DMS 273 treated with DMSO at 0.1 percent for 48 hours (cell line): ENCODE results near the gene PMIS2.

Source experiments
- DNase-seq: peaks from one replicate; lab custom pipeline; 2025; lab: John Stamatoyannopoulos, UW

Gene PMIS2

DNA sequence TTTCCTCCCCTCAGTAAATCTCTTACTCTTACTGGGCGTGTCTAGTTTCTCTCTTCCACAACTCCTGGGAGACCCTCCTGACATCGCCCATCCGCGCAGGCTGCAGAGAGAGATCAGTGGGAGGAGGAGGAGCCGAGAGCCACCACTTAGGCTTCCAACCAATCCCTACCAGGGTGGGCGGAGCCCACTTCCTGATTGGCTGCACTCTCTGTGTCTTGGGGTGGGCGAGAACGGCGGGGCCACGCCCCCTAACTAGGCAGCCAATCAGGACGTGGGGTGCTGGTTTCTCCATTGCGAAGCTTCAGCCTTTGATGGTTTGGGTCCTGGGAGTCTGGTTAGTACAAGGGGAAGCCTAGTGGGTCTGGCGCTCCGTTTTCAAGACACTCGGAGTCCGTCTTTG lies at the start of gene PMIS2:
TSS of gene PMIS2 (plus strand) at position 326 of the 400 bp plus-strand sequence. CDS start 87 bp downstream, outside the sequence.
- no peak for DNase-seq

DNA sequence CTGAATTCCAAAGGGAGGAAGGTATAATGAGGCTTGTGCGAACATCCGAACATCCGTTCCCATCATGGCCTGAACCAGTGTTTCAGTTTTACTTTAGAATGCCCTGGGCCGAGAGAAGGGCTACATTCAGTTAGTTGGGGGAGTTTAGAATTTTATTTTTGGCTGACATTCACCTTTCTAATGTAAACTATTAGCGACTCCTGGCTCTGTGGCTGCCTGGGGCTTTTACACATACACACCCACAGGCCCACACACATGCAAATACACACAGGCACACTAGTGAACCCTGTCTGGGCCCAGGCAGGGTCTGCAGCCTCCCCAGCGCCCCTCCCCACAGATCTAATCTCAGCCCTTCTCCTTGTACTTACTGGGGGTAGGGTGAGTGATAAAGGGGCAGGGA lies 46.7 kb upstream of the PMIS2 start:
- no peak for DNase-seq

DNA sequence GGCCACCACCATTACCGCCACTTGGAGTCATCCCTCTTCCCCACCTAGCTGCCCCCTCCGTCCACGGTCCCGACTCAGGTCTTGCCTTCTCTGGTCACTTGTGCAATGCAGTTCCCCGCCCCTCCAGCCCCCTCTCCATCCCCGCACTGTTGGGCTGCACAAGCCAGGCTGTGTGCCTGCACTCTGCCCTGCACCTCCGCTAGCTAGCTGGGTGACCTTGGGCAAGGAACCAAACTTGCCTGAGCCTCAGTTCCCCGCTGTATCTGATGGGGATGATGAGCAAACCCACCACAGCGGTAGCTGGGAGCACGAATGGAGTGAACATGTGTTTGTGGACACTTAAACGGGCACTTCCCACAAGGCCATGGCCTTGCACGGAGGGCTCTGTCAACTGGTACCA lies 46.1 kb upstream of the PMIS2 start:
- no peak for DNase-seq

DNA sequence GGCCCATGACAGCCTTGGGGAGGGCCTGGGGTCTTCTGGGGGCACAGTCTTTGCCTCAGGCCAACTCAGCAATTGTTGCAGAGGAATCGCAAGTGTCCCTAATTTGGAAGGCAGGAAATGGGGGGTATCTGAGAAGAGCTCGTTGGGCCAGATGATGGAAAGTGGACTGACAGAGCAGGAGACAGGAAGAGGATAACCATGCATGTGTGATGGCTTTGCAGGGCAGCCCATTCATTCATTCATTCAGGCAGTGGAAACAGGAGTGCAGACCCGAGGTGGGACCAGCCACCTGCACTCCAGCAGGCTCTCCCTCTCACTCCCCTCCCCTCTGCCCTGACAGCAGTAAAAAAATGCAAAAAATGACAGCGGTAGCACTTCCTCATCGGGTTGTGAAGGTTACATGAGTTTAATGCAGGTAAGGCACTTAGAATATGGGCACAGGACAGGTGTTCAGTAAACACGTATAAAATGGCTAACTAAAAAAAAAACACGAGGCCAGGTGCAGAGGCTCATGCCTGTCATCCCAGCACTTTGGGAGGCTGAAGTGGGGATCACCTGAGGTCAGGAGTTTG lies 45.5 kb upstream of the PMIS2 start:
- DNase-seq = no peak

DNA sequence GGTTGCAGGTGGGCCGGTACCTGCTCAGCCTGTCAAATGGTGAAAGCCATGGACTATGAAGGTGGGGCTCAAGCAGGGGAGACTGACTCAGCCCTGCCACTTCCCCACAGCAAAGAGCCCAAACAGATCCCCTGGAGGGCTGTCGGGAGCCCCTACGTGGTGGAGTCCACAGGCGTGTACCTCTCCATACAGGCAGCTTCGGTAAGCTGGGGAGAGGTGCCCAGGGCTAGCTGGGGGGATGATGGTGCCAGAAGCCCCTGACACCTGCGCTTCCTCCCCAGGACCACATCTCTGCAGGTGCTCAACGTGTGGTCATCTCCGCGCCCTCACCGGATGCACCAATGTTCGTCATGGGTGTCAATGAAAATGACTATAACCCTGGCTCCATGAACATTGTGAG lies 43.8 kb upstream of the PMIS2 start:
- no peak for DNase-seq

DNA sequence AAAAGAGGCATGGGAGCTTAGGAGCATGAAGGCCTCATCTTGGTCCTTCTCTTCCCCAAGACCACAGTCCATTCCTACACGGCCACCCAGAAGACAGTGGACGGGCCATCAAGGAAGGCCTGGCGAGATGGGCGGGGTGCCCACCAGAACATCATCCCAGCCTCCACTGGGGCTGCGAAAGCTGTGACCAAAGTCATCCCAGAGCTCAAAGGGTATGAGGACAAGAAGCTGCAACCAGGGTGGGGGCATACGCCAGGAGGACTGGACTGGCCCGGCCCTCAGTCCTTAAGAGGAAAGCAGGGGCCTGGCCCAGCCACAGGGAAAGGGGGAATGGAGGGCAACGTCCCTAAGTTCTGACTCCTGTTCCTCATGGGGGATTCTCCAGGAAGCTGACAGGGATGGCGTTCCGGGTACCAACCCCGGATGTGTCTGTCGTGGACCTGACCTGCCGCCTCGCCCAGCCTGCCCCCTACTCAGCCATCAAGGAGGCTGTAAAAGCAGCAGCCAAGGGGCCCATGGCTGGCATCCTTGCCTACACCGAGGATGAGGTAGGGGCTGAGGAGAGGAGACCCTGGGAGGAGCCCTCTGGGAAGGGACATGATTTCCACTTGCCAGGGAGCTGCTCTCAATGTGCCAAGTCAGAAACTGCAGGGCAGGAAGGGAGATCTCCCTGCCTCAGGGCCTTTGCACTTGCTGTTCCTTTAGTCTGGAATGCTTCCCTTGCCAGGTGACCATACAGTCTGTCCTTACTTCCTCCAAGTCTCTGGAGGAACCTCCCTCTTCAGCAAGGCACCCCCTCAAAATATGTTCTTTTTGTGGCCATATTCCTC lies 42.5 kb upstream of the PMIS2 start:
- no peak for DNase-seq

DNA sequence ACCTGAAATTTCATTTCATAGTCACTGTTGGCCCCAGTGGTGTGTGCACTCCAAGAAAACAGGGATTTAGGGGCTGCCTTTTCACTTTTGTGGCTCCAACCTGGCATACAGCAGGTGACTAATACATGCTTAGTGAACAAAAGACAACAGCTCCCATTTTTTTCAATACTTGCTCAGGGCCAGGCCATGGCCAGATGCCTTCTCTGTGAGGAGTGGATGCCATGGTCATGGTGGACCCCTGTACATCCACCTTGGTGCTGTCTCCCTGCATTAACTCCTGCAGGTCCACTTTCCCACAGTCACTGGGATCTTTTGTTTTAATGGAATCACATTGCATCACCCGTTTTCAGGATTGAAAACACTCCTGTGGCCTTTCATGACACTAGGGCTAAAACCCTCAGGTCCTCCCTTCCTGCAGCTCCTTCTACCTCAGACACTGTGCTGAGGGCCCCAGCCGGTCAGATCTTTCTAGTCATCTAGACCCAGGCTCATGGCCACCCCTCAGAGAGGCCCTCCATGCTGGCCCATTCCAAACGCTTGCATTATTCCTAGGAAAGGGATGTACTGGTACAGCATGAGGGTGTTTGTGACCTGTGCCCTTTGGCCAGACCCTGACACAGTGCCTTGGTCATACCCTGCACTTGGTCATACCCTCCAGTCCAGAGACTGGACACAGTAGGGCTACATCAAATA lies 41.7 kb upstream of the PMIS2 start:
- no peak for DNase-seq

DNA sequence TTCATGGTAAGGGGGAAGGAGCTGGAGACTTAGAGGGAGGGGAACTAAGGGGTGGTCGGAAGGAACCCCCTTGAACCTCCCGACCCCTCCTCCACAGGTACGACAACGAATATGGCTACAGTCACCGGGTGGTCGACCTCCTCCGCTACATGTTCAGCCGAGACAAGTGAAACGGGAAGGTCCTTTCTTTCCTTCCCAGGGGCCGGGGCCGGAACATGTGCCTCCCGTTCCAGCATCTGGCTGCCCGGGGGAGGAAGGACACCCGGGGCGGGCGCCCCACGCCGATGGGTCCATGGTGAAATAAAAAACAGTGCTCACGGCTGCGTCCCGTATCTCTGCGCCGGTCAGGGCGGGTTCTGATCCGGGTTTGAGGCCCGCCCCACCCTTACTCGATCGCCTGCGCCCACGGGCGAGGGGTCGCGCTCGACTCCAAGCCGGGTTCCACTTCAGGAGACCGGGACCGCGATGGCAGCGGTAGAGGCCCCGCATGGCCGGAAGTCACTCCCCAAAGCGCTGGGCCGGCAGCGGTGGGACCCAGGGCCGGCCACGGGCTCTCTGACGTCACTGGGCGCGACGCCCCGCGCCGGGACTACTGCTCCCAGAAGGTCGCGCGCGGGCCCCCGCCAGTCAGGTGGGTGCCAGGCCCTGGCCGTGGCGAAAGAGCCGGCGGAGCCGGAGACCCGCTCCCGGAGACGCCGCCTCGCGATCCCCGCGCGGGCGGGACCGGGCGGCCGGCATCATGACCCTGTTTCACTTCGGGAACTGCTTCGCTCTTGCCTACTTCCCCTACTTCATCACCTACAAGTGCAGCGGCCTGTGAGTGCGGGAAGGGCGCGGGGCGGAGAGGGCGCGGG lies 40.7 kb upstream of the PMIS2 start, which contains the start of gene TMEM147:
TSS of gene TMEM147 (plus strand) at position 626 of the 854 bp plus-strand sequence. CDS start at position 740, 114 bp downstream.
- DNase-seq = peak; percentile 55

DNA sequence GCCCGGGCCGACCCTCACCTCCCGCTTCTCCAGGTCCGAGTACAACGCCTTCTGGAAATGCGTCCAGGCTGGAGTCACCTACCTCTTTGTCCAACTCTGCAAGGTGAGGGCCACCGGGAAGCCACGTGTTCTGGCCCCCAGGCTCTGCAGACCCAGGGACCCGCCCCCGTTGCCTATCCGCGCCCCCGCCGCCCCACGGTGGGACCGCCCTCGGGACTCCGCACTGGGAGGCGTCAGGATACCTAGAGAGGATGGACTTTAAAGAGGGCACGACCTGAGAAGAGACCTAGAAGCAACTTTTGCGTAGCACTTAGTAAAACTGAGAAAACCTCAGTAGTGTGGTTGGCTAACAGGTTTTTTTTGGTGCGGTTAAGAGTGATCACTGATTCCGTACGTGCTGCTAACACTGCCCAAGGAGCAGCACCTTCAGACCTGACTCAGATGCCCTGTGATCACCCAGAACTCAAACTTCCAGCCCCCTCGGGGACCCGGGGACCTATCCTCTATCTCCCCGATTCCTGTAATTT lies 40.1 kb upstream of the PMIS2 start:
- no peak for DNase-seq

DNA sequence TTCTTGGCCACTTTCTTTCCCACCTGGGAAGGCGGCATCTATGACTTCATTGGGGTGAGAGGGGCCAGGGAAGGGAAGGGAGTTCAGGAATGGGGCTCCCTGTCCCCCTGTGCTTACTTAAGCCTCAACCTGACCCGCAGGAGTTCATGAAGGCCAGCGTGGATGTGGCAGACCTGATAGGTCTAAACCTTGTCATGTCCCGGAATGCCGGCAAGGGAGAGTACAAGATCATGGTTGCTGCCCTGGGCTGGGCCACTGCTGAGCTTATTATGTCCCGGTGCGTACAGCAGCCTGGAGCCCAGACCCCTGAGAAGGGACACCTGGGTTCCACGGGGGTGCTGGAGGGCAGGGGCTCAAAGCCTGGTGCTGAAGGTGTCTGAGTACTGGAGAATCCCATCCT lies 39.4 kb upstream of the PMIS2 start:
- DNase-seq = no peak

DNA sequence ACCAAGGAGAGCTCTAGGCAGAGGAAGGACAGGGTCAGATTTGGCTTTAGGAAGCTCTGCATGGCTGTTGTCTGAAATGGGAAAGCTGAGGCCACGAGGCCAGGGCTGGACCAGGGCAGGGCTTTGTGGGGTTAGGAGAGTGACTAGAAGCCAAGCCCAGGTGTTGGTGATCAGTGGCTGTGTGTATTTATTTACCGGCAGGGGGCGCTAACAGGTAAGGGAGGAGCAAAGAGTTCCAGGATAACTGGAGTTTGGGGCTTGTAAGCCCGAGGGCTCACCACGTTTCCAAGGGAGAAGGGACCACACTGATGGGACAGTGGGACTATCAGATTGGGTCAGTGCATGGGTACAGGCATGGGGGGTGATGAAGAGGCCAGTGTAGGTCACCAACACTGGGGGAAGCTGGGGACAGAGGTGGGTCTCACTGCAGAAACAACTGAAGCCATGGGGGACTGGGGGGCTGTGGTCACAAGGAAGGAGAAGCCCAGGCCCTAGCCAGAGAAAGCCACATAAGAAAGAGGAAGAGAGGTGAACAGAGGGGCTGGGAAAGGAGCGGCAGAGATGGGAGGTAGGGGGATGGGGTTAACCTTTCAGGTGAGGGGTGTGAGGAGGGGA lies 36.7 kb upstream of the PMIS2 start:
- DNase-seq = peak; percentile 17

DNA sequence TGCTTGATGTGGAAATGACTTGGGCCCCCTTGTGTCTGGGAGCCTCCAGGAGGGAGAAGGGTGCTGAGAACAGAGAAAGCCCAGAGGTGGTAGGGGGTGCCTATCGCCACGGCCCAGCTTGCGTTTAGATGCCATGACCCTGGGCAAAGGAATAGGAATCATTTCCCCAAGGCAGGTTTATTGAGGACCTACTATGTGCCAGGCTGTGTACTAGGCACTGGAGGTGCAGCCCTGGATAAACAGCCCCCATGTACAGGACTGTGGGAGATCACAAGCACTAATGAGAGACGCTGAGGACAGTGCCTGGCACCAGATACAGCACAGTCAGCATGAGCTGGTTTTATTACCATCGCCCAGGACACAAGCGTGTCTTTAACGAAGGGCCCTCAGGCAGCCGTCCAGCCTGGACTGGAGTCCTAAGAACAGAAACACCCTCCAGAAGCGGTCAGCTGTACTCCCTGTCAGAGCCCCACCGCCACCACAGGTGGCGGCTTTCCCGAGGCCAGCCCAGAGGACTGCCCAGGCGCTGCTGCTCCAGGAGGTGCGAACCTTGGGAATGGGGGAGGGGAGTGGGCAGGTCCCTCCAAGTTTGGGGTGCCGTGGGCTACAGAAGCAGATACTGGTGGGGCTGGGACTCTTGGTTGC lies 36.0 kb upstream of the PMIS2 start:
- DNase-seq = no peak

DNA sequence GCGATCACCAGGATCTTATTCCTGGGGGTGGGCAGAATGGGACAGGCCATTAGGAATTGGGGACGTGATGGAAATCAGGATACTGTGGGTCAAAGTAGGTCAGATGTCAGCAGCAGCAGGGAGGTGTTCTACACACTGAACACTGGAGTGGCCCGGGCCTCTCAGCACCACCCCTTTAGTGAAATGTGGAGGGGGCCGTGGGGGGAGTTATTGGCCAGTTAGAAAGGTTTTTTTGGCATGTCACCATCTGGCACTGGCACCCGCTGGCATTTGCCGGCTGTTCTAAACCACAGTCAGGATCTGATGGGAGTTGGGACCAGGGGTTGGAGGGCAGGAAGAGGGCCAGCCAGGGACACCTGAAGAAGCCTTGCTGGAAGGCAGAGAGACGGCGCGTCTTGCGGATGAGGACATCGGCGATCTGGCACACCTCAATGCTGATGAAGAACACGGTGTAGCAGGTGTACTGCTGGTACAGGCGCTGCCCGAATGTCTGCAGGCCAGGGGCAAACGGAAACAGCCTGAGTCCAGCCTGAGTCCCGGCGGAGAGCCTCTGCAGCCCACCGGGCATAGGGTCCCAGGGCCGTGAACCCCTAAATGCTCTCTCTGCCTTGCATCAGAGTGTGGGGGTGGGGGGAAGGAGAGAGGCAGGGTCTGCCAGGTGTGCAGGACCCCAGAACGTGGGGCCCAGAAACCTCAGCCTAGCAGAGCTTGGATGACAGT lies 34.7 kb upstream of the PMIS2 start:
- no peak for DNase-seq

DNA sequence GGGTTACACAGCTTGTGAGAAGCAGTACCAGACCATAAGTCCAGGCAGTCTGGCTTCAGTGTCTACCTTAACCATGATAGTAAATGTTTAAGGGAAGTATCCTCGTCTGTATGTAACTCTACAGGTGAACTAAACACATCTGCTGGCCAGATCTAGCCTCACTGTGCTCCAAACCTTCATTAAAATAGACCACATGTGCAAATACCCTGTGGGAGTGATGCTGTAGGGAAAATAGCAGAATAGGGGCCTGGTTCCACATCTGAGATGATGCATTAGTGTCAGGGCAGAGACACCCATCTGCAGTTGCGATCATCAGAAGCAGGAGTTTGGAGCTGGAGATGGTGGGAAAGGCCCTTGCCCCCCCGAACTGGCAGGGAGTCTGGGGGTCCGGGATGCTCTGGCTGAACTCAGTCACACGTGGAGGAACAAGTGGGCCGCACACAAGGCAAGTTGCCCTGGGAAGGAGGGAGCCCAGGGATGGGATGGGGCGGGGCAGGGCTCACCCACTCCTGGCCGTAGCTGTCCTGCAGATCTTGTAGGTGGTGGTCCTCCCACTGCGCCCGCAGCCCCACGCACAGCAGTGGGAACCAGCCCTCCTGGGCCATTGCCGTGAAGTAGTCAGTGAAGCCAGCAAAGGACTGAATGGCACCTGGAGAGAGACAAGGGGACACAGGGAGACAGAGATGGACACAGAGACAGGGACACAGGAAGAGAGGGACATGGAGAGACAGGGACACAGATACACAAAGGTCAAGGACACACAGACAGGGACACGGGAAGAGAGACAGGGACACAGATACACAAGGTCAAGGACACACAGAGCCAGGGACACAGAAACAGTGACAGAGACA lies 33.2 kb upstream of the PMIS2 start:
- no peak for DNase-seq

DNA sequence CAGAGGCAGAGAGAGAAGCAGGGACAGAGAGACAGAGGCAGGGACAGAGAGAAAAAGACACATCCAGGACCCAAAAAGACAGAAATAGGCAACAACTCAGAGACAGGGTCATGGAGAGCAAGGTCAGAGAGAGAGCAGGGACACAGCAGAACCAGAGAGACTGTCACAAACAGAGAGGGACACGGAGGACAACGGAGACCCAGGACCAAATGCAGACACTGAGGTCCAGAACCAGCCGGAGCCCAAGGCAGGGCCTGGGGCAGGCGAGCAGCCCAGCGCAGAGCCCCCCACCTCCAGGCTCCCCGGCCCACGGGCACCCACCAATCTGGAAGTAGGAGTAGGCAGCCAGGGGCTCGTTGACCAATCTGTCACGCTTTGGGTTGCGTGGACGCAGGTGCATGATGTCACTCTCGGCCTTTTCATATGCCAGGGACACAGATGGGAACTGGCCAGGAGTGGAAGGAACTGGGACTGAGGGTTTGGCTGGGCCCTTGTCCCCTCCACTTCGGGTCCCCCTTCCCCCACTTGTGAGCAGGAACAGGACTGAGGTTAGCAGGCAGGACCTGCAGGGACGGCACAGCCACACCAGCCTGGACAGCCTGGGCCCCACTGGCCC lies 32.5 kb upstream of the PMIS2 start:
- DNase-seq = no peak

DNA sequence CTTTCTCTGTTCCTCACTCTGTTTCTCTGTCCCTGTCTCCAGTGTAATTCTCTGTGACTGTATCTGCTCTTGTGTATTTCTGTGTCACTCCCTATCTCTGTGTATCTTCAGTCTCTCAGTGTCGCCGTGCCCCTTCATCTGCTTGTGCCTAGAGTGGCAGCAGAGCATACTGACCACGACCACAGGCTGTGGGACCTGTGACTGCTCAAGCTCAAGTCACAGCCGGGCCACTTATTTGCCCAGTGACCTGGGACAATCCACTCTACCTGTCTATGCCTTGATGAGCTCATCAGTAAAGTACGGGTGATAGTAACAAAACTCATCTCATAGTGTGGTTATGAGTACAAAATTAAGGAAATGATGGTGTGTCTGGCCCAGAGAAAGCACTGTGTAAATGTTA lies 31.9 kb upstream of the PMIS2 start:
- no peak for DNase-seq

DNA sequence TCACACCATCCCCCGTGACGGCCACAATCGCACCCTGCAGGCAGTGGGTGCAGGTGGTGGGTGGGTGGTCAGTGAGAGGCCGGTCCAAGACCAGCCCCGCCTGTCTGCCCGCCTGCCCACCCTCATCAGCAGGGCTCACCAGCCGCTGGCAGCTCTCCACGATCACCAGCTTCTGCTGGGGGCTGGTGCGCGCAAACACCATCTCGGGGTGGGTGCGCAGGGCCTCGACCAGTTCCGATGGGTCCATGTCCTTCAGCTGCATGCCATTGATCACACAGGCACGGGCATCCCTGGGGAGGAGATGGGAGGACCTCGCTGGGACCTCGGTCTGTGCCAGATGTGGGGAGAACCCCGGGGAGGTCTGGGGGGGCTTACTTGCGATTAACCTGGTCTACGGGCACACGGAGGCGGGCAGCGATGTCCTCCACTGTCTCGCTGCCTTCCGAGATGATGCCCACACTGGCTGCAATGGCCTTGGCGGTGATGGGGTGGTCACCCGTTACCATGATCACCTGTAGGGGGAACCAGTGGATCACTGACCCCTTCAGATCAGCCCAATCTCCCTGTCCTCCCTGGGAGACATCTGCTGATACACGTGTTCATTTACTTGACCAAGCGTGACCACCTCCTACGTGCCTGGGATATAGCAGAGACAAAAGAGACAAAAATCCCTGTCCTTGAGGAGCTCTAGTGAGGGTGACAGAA lies 30.5 kb upstream of the PMIS2 start:
- DNase-seq = no peak

DNA sequence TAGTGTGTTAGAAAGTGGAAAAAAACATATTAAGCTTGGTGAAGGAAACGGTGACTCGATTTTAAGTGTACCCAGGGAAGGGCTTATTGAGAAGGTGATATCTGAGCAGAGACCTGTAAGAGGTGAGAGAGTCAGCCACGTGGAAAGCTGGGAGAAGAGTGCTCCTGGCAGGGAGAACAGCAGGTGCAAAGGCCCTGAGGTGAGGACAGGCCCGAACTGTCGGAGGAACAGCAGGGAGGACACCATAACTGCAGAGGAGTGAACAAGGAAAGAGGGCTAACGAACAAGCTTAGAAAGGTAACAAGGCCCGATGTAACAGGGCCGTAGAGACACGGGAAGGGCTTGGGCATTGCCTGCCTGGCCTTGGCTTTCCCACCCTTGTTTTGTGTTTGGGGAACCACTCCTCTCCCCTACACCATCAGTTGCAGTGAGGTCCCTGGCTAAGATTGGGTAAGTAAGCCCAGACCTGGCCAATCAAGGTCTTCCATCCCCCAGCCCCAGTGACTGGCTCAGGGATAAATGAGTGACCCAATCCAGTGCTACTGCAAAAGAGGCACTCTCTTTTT lies 29.9 kb upstream of the PMIS2 start:
- no peak for DNase-seq
